ENCODE results near the gene BTBD16. TPM values are rescaled to one million over a fixed set of nuclear protein-coding genes. Genes with fewer than 3 reads are reported as not detected.

Gene BTBD16
- total RNA-seq, 1 donor from 2014 or later, result not detected

DNA sequence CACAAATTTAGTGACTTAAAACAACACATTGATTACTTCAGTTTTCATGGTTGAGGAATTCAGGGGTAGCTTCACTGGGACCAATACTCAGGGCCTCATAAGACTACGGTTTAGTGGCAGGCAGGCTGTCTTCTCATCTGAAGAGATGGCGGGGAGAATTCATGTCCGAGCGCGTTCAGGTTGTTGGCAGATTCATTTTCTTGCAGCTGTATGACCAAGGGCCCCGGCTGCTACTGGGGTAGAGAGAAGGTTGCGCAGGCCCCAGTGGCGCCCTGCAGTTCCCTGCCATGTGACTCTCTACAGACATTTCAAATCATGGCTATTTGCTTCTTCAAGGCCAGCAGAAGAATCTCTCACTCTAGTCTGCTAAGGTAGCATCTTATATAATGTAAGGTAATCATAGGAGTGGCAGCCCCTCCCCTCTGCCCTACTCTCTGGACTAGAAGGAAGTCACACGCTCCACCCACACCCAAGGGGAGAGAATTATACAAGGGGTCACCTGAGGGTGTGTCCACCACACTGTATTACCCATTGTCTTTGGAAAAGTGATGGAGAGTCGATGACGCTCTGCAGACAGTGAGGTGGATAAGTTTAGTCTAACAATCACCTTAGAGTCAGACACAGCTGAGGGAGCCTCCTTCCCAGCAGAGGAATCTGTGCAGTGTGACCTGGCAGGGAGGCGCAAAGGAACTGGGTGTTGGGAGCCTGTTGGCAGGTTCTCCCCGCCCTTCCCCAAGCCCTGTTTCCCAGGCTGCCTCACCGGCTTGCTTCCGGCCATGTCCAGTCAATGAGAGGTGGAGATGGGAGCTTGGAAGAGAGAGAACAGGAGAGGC is 67.7 kb downstream of the BTBD16 start:
- peaks cover 4 to 10% (median 7%) of the 10 kb centered on the region in 3 donors for H3K4me1 ChIP-seq (ENCODE audit: control insufficient read depth in 3 of 3, insufficient read depth in 3 of 3, low read length in 3 of 3)
- H3K9me3 ChIP-seq (ENCODE audit: control insufficient read depth in 3 of 3, low read length in 3 of 3), result no peaks in the 10 kb centered on the region
- no peak overlapping the region for H3K4me3 ChIP-seq (ENCODE audit: low read length in 3 of 3)

DNA sequence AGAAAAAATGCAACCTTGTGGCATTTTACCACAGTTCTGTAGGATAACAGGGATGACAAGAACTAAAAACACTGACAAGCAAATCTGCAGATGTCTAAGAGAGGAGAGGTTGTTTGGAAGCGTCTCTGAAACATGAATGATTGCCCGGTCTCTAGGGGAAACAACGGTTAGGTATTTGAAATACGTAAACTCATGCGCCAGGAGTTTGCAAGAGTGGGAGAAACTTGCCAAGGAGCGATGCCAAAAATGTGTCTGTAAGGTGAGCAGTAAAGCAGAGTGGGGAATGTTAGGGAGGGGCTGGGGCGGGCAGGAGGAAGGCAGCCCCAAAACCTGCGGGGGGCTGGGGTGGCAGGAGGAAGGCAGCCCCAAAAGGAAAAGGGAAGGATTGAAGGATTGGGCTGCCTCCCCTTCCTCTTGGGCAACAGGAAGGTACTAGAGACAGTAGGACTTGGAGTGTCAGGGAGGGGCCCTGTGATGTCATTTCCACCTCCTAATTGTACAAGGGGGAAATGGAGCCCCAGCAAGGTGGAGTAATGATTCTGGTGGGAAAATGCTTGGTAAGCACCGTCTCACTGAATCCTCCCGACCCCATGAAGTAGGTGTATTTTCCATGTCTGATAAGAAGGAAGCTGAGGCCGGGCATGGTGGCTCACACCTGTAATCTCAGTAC is 70.2 kb downstream of the BTBD16 start:
- Histone ChIP-seq H3K36me3 (ENCODE audit: control insufficient read depth in 3 of 3, insufficient read depth in 3 of 3, low read length in 3 of 3) (no peaks in the 10 kb centered on the region), H3K27ac (ENCODE audit: low read depth, low read length) (no peak overlapping the region), H3K9me3 (ENCODE audit: control insufficient read depth in 3 of 3, low read length in 3 of 3) (no peaks in the 10 kb centered on the region), H3K4me3 (ENCODE audit: low read length in 3 of 3) (no peak overlapping the region), H3K4me1 (ENCODE audit: control insufficient read depth in 3 of 3, insufficient read depth in 3 of 3, low read length in 3 of 3) (peaks cover 4 to 10% (median 7%) of the 10 kb centered on the region in 3 donors), H3K9ac (ENCODE audit: low read depth in 1 of 3, low read length in 3 of 3) (no peak overlapping the region), H3K27me3 (ENCODE audit: control insufficient read depth in 3 of 3, insufficient read depth in 3 of 3, low read length in 3 of 3) (no peaks in the 10 kb centered on the region)

More for the DNA sequence above, 67.7 kb downstream of the BTBD16 start:
- Histone ChIP-seq H3K27me3 (ENCODE audit: control insufficient read depth in 3 of 3, insufficient read depth in 3 of 3, low read length in 3 of 3) (no peaks in the 10 kb centered on the region), H3K9ac (ENCODE audit: low read depth in 1 of 3, low read length in 3 of 3) (no peak overlapping the region), H3K36me3 (ENCODE audit: control insufficient read depth in 3 of 3, insufficient read depth in 3 of 3, low read length in 3 of 3) (no peaks in the 10 kb centered on the region), H3K27ac (ENCODE audit: low read depth, low read length) (no peak overlapping the region)

DNA sequence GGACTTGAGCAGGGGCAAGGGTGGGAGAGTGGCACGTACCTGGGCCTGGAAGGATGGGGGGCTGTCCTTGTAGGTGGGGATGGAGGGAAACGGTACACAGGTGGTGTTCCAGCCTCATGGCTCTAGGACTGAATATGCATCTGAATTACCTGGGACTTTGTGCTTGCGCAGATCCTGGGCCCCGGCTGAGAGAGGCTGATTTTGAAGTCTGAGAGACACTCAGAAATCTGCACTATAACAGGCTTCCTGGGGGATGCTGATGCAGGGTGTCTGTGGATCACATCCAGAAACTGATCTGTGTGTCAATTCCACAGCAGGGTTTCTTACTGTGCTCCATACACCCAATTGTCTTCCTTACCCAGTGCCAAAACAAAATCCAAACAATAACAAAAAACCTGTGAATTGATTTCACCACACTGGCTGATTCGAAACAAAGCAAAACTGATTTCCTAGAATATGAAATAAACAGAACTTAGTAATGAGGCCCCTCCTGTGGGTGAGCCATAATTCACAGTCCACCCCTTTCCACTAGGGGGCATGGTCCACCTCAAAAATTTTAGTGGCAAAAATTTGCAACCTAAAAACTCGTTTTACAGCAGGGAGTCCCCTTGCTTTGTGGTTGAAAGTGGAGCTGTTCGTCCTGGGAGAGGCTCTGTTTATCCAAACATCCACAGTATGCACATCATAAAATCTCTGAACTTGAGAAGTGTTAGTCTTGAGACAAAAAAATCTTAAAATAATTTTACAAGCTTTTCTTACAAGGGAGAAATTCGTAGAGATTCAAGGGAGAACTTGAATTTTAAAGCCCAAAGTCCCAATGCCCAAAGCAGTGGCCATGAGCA is 71.4 kb downstream of the BTBD16 start:
- Histone ChIP-seq H3K27ac (ENCODE audit: low read depth, low read length) (no peak overlapping the region), H3K4me3 (ENCODE audit: low read length in 3 of 3) (no peak overlapping the region), H3K9me3 (ENCODE audit: control insufficient read depth in 3 of 3, low read length in 3 of 3) (peaks cover 0 to 4% (median 0%) of the 10 kb centered on the region in 3 donors)

DNA sequence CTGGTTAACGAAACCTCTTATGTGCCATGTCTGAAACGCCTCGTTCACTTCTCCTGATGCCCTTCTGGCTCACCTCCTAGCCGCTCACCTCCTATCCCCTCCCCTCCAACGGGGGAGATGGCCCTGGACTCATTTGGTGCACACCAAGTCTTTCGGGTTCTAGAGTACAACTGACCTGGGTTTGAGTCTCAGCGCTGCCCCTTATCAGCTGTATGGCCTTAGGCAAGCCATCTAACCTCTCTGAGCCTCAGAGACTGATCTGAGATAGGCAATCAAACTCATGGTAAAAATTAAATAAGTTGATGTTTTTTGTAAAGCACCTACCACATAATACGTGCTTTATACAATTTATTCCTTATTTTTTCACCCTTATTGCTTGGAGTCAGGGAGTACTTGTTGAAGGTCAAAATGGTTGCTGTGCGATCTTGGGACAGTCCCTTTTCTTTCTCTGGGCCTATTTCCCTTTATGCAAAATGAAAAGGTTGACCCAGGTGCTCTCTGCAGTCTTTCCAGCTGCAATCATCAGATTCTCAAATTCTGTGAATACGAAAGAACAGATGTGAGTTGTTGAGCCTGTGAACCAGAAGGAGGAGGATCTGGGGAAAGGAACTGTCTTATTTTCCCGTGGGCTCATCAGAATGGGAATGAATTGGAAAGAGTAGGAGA is 72.2 kb downstream of the BTBD16 start:
- Histone ChIP-seq H3K4me3 (ENCODE audit: low read length in 3 of 3) (no peak overlapping the region), H3K9ac (ENCODE audit: low read depth in 1 of 3, low read length in 3 of 3) (no peak overlapping the region), H3K36me3 (ENCODE audit: control insufficient read depth in 3 of 3, insufficient read depth in 3 of 3, low read length in 3 of 3) (no peaks in the 10 kb centered on the region), H3K27ac (ENCODE audit: low read depth, low read length) (no peak overlapping the region), H3K27me3 (ENCODE audit: control insufficient read depth in 3 of 3, insufficient read depth in 3 of 3, low read length in 3 of 3) (no peaks in the 10 kb centered on the region), H3K4me1 (ENCODE audit: control insufficient read depth in 3 of 3, insufficient read depth in 3 of 3, low read length in 3 of 3) (peaks cover 4 to 10% (median 7%) of the 10 kb centered on the region in 3 donors), H3K9me3 (ENCODE audit: control insufficient read depth in 3 of 3, low read length in 3 of 3) (peaks cover 0 to 4% (median 0%) of the 10 kb centered on the region in 3 donors)

More for the DNA sequence above, 71.4 kb downstream of the BTBD16 start:
- Histone ChIP-seq H3K9ac (ENCODE audit: low read depth in 1 of 3, low read length in 3 of 3) (no peak overlapping the region), H3K36me3 (ENCODE audit: control insufficient read depth in 3 of 3, insufficient read depth in 3 of 3, low read length in 3 of 3) (no peaks in the 10 kb centered on the region), H3K4me1 (ENCODE audit: control insufficient read depth in 3 of 3, insufficient read depth in 3 of 3, low read length in 3 of 3) (peaks cover 4 to 10% (median 7%) of the 10 kb centered on the region in 3 donors), H3K27me3 (ENCODE audit: control insufficient read depth in 3 of 3, insufficient read depth in 3 of 3, low read length in 3 of 3) (no peaks in the 10 kb centered on the region)

DNA sequence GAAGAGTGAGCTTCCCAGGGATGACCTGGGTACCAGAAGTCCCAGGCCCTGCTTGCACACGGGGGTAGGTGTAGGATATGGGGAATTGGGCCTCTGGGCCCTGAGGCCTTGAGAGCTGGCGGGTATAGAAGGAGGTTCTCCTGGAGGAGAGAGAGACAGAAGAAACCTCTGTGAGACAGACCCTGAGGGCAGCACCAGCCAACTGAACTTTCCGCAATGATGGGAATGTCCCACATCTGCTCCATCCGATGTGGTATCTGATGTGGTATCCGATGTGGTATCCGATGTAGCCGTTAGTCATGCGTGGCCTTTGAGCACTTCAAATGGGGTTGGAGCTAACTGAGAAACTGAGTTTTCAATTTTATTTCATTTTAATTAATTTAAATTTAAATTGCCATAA is 72.8 kb downstream of the BTBD16 start:
- H3K9me3 ChIP-seq (ENCODE audit: control insufficient read depth in 3 of 3, low read length in 3 of 3), result peaks cover 0 to 4% (median 0%) of the 10 kb centered on the region in 3 donors
- peaks cover 4 to 10% (median 7%) of the 10 kb centered on the region in 3 donors for H3K4me1 ChIP-seq (ENCODE audit: control insufficient read depth in 3 of 3, insufficient read depth in 3 of 3, low read length in 3 of 3)
- no peak overlapping the region for H3K27ac ChIP-seq (ENCODE audit: low read depth, low read length)

DNA sequence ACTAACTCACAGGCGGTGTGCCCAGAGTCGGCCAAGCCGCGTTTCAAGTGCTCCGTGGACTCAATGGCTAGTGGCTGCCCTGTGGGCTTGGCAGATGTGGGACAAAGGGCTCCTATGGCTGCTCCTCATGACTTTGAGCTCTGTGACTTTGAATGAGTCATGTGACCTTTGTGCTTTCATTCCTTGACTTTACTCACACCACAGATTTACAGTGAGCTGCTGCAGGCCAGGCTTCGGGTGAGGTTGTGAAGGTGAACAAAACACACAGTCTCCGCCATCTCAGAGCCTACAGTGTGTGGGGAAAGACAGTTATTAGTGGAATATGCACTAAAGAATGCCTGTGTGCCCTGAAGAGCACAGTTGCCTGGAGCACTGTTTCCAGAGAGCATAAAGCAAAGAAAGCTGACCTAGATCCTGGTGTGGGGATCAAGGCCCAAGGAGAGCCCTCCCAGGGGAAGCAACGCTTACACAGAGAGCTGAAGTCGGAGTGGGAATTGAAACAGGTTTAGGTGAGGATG is 73.7 kb downstream of the BTBD16 start:
- Histone ChIP-seq H3K9me3 (ENCODE audit: control insufficient read depth in 3 of 3, low read length in 3 of 3) (peaks cover 0 to 4% (median 0%) of the 10 kb centered on the region in 3 donors), H3K4me3 (ENCODE audit: low read length in 3 of 3) (no peak overlapping the region), H3K36me3 (ENCODE audit: control insufficient read depth in 3 of 3, insufficient read depth in 3 of 3, low read length in 3 of 3) (no peaks in the 10 kb centered on the region), H3K4me1 (ENCODE audit: control insufficient read depth in 3 of 3, insufficient read depth in 3 of 3, low read length in 3 of 3) (peaks cover 4 to 7% (median 7%) of the 10 kb centered on the region in 3 donors), H3K27ac (ENCODE audit: low read depth, low read length) (no peak overlapping the region), H3K27me3 (ENCODE audit: control insufficient read depth in 3 of 3, insufficient read depth in 3 of 3, low read length in 3 of 3) (no peaks in the 10 kb centered on the region), H3K9ac (ENCODE audit: low read depth in 1 of 3, low read length in 3 of 3) (no peak overlapping the region)

More for the DNA sequence above, 72.8 kb downstream of the BTBD16 start:
- H3K36me3 ChIP-seq (ENCODE audit: control insufficient read depth in 3 of 3, insufficient read depth in 3 of 3, low read length in 3 of 3), result no peaks in the 10 kb centered on the region
- no peaks in the 10 kb centered on the region for H3K27me3 ChIP-seq (ENCODE audit: control insufficient read depth in 3 of 3, insufficient read depth in 3 of 3, low read length in 3 of 3)
- H3K4me3 ChIP-seq (ENCODE audit: low read length in 3 of 3), result no peak overlapping the region
- H3K9ac ChIP-seq (ENCODE audit: low read depth in 1 of 3, low read length in 3 of 3), result no peak overlapping the region

DNA sequence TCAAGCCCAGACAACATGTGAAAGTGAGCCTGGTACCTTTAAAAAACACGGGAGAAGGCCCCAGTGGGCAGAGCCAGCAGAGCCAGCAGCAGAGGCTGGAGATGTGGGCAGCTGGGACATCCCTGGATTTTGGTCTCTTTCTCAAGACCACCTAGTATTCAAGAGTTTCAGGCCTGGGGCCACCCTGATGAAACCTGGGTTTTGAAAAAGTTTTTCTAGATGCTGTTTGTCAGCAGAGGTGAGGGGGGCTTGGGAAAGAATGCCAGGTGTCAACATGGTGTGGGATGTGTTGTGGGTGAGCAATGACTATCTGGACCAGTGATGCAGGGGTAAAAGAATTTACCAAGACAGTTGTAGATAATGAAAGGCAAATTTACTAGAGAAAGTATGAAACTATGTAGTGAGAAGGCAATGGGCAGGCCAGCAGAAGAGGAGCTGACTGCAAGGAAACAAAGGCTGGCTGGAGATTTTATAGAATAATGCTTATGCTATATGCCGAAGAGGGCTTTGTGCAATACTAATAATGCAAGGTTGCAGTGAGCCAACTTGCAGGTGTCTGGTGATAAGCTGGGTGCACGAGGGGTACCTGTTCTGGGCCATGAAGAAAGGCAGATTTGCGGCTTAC is 75.3 kb downstream of the BTBD16 start:
- Histone ChIP-seq H3K9ac (ENCODE audit: low read depth in 1 of 3, low read length in 3 of 3) (no peak overlapping the region), H3K9me3 (ENCODE audit: control insufficient read depth in 3 of 3, low read length in 3 of 3) (peaks cover 0 to 4% (median 0%) of the 10 kb centered on the region in 3 donors), H3K4me1 (ENCODE audit: control insufficient read depth in 3 of 3, insufficient read depth in 3 of 3, low read length in 3 of 3) (peaks cover 0 to 2% (median under 1%) of the 10 kb centered on the region in 3 donors), H3K27me3 (ENCODE audit: control insufficient read depth in 3 of 3, insufficient read depth in 3 of 3, low read length in 3 of 3) (no peaks in the 10 kb centered on the region), H3K4me3 (ENCODE audit: low read length in 3 of 3) (no peak overlapping the region), H3K27ac (ENCODE audit: low read depth, low read length) (no peak overlapping the region), H3K36me3 (ENCODE audit: control insufficient read depth in 3 of 3, insufficient read depth in 3 of 3, low read length in 3 of 3) (no peaks in the 10 kb centered on the region)

DNA sequence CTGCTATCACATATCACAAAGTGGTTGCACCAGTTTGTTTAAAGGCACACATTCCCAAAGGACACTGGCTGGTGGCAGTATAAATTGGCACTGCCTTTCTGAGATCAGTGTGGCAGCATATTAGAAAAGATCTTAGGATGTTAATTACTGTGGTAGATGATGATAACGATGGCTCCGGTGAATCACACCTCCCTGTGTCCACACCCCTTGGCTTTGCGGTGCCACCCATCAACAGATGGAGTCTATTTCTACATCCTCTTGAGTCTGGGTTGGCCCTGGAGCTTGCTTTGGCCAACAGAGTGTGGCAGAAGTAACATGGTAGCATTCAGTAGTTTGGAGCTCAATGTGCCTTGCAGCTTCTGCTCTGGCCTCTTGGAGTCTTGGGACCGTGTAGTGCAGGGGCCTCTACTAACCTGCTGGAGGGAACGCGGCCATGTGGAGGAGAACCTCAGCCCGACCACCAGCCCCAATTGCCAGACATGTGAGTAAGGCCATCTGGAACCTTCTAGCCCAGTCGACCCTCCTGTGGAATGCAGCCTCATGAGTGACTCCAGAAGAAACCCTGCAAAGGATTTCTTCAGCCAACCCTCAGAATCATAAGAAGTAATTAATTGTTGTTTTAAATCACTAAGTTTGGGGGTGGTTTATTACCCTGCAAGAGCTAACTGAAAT is 76.2 kb downstream of the BTBD16 start:
- Histone ChIP-seq H3K4me1 (ENCODE audit: control insufficient read depth in 3 of 3, insufficient read depth in 3 of 3, low read length in 3 of 3) (no peaks in the 10 kb centered on the region), H3K36me3 (ENCODE audit: control insufficient read depth in 3 of 3, insufficient read depth in 3 of 3, low read length in 3 of 3) (no peaks in the 10 kb centered on the region), H3K27ac (ENCODE audit: low read depth, low read length) (no peak overlapping the region), H3K9me3 (ENCODE audit: control insufficient read depth in 3 of 3, low read length in 3 of 3) (peaks cover 0 to 4% (median 0%) of the 10 kb centered on the region in 3 donors), H3K9ac (ENCODE audit: low read depth in 1 of 3, low read length in 3 of 3) (no peak overlapping the region), H3K4me3 (ENCODE audit: low read length in 3 of 3) (no peak overlapping the region), H3K27me3 (ENCODE audit: control insufficient read depth in 3 of 3, insufficient read depth in 3 of 3, low read length in 3 of 3) (no peaks in the 10 kb centered on the region)
